Measurements from ENCODE around the gene GLS.
"Not testable (repeated sequence)": the region's sequence is repeated elsewhere in the genome, so short reads cannot be mapped to it uniquely, and the experiment has no call there.

The GLS gene

DNA sequence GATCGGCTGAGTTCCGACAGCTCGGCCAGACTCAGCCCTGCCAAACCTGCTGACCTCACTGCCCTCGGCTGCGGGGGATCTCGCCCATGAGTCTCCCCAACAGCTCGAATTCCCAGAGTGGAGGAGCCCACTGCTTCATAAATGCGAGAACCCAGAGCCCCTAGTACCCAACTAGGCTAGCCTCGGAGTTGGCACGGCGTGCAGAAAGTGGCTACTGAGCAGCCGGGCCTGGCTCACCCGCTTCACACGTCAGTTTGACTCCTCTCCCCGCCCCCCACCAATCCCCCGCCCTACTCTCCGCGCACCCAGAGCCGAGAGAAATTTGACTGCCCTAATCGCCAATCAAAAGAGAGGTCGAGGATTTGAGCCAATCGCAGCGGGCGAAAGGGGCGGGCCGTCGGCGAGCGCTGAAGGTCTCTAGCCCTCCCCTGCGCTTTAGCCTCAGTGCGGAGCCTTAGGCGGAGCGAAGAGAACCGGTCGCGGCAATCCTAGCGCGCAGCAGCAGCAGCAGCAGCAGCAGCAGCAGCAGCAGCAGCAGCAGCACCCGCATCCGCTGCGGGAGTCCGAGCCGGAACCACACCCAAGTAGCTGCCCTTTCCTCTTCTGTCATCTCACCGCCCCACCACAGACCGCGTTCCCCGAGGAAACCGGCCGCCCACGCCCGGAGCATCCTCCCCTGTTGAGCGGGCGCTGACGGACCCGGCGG is at the start of gene GLS:
Gene GLS (plus strand): TSS at position 444 of the 706 bp plus-strand sequence. CDS start 264 bp downstream, outside the sequence.
- peak; percentile 96 for DNase-seq

DNA sequence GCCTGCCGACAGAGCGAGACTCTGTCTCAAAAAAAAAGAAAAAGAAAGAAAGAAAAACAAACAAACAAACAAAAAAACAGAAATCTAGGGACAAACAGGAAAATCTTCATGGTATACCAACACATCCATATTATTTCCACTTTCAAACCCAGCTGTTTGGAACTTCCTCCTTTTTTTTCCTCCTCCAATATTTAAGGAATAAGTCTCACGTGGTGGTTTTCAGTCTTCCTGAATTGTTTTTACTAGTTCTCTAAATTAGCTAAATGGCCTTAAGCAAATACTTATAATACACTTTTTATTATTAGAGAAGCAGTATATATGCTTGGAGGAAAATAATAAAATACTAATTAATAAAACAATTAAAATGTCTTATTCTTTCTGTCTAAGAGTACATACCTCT is 48.7 kb upstream of the GLS start:
- DNase-seq, result no peak

GRCh38 chr2:190834890-190835208 is 45.8 kb upstream of the GLS start:
- DNase-seq, result no peak

GRCh38 chr2:190835303-190835930 is 45.2 kb upstream of the GLS start:
- DNase-seq, result no peak

DNA sequence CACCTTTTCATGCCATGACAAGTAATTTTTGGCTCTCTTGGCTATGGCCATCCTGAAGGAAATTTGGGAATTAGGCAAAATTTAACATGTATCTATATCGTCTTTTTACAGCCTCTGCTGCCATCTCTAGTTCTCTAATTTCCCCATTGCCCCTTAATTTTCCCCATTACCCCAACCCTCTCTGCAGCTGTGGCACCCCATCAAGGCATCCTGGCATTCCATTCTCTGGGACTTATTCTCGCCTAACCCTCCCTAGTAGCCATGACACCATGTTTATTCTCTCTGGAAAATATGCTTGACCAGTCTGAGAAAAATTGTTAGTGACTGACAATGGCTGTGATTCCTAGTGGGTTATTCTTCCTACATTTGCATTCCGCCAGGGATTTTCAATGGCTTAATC is 43.9 kb upstream of the GLS start:
- DNase-seq, result no peak

DNA sequence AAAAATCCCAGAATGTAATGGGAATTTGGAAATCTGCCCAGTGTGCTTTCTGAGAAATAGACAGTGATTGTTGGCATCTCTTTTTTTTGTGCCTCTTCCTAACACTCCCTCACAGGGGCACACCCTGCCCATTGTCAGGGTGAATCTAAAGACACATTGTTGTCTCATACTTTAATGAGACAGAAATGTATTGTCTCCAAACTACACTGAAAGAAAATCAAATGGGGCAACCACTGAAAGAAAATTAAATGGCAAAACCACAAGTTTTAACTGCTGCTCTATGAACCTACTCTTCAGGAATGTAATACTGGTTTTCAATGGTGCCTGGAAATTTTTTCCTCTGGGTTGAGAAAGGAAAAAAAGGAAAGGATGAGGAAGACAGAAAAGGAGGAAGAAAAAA is 43.2 kb upstream of the GLS start:
- no peak for DNase-seq

- DNase-seq, result no peak
Observed at GRCh38 chr2:190837952-190838361, 42.7 kb upstream of the GLS start.

DNA sequence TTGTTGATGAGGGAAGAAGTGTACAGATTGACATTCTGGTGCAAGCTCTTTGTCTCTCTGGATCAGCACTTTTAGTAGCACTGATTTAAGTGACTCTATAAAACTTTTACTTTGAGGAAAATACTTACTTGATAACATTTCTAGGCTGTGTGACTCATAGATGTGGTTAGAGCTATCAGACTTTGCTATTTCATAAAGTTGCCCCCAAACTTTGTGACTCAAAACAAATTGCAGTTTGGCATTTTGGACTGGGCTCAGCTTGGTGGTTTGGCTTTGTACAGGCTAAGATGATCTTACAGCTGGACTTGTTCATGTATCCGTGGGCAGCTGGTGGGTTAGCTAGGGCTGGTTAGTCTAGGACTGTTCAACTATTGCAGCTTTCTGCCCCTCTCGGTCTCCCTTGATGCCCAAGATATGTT is 42.1 kb upstream of the GLS start:
- DNase-seq, result peak; percentile 45

- no peak for DNase-seq
Observed at GRCh38 chr2:190840569-190841172, 40.0 kb upstream of the GLS start.

- DNase-seq, result no peak
Observed at GRCh38 chr2:190841707-190842505, 38.7 kb upstream of the GLS start.

GRCh38 chr2:190842606-190843104 is 38.0 kb upstream of the GLS start:
- no peak for DNase-seq

GRCh38 chr2:190843890-190844699 is 36.5 kb upstream of the GLS start:
- DNase-seq, result peak; percentile 67

DNA sequence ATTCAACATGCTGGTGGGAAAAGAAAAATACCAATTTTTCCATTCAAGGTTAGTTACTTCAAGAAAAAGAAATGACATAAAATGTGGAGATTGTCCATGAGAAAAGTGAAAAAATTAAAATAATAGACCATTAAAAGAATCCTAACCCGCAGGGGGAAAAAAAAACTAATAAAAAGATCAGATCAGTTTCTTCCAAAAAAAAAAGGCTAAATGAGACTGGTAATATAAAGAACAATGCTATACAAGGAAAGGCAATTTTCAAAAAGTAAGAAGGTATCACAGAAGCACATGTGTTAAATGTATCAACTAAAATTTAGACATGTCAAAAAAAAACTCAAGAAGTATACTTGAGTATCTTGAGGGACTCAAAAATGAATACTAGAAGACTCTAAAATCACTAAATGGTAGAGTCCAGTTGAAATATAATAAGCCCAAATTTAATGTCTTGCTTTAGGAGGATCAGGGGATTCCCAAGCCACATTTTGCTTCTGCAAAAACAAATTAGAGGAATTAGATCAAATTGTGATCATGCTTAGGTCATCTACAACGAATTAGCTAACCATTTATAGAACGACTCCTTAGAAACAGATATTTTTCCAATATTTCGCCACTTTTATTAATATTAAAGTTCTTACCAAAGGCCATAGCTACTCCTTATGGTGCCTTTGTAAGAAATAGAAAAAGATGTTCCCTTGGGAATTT is 35.8 kb upstream of the GLS start:
- no peak for DNase-seq

DNA sequence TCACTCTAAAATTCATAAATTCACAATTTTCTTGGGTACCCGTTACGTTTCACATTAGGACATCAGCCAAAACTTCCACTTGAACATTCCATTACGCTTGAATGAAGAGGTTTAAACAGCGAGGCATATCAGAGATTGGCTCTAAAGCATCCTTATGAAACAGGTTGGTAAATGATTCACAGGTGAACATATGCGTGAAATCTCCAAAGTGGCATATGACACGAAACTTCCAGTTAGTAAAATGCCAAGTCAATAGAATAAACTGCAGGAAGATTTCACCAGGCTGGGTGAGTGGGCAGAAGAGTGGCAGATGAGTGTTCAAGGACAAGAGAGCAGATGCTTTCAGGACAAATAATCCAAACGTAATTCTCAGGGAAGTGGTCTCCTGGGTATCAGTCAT is 33.9 kb upstream of the GLS start:
- DNase-seq, result peak; percentile 38

DNA sequence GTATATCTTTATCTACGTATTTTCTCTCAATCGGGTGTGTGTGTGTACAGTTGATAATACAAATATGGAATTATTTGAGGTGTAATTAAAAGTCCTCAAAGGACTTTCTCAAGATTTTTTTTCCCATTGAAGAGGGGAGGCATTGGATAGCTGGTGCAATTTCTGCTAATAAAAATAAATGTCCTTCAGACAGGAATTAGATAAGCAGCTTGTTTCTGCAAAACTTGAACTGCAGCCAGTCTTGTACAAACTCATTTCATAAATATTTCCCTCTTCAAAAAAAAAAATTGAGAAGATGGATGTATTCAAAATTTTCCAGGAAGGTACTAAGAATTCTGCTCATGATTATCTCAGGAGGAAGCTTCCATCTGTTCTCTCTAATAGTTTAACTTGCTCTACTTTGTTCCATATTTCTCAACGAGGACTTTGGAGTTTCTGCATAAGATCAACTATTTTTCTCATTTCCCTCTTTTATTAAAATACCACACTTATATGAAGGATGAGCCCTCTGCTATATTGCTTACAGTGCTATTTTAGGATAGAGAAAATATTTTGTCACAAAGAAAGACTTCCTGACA is 33.0 kb upstream of the GLS start:
- no peak for DNase-seq

DNA sequence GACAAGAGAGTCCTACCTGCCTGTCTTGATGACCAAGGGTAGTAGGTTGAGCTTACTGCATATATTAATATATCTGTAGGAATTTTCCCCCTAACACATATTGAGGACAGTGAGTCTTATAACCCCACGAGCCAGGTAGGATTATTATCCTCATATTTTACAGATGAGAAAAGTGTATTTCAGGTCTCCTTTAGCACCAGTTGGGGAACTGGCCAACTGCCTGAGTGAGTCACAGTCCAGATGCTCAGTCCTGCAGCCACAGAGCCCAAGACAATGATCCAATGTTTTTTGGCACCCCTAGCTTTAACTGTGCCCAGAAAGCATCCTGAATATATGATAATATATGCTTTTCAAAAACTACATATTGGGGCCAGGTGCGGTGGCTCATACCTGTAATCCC is 30.8 kb upstream of the GLS start:
- DNase-seq, result no peak

- not testable (repeated sequence) for DNase-seq
Observed at GRCh38 chr2:190853022-190853421, 27.6 kb upstream of the GLS start.

DNA sequence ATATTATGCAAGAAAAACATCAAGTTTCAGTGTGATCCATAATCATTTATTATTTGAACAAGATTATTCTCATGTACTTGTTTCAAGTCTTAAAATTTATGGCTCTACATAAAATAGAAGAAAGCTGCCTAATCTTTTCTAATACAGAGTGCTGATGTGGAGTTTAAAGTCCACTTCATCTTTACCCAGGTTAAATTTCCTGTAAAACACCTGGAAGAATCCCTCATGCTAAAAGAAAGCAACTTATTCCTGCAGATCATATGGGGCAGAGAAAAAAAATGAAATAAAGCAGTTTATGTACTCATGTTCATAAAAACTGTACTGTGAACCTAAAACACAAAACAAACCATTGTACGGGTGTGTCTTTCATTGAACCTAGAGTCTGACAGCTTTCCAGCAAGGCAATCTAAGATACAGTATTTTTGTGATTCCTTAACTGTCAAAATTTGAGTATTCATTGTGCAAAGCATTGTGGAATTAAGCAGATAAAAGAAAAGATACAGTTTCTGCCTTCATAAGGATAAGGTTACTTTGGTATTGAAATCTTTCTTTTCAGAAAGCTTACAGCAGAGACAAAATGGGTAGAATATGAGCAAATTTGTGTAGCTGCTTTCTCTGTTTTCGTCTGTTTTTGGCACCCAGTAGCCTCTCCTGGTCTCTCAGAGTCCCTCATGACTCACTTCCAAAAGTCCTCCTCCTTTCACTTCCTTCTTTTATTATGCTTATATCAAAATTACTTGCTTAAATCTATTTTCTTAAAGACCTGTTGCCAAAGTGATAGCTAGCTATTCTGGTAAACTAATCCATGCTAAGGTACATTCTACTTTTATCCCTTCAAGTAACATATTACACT is 26.9 kb upstream of the GLS start:
- DNase-seq, result no peak

DNA sequence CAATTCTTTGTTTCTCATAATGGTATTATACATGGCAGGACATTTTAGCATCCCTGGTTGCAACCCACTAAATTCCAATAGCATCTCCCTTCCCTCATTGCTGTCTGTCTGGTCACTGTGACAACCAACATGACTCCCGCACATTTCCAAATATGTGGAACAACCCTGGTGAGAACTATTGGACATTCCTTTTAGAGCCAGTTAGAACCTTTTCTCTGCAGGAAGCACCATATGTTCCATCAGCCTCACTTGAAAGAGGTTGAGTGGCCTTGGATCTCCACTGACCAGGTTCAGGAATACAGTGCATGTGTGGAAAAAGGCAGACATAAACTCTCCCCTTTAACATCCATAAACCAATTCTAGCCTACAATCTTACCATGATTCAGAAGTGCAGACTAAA is 25.9 kb upstream of the GLS start:
- no peak for DNase-seq

DNA sequence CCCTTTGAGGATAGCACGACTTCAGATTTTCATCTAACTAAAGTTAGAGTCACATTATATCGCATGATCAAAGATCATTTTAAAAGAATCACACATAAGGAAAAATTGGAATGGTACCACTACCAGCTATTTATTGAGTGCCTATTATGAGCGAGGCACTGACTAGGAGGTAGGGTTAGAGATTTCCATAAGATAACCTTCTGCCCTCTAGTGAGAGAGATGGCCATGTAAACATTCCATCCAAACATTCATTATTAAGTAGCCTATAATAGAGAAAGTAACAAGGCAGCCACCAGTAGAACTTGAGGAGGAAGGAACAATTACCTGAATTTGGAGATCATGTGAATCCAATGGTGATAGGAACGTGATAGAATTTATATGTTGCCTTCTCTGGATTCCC is 25.4 kb upstream of the GLS start:
- no peak for DNase-seq

- no peak for DNase-seq
Observed at GRCh38 chr2:190856985-190857384, 23.6 kb upstream of the GLS start.

Data from stimulated activated CD4-positive, alpha-beta T cell treated with anti-CD3 and anti-CD28 coated beads, Interleukin-15, amount 100 ng/mL, for 24 hours (primary cell).